IMR-90 (cell line): ENCODE measurements around the gene OR8G1. TPM values are rescaled to one million over a fixed set of nuclear protein-coding genes. Genes with fewer than 3 reads are reported as not detected.

Source experiments
- ATAC-seq: fragments of 200-7000 bp; cut with Tn5 transposase; 2 replicates; pipeline ENCODE4 v1.9.1; 2020; ENCODE audit warnings: low read depth, mild to moderate bottlenecking, moderate library complexity
- BruUV-seq: library from RNA; stranded (reverse); fragments of 400-500 nt; replicated peaks from 2 replicates; lab custom pipeline; 2021; lab: Mats Ljungman, UMichigan
- CTCF ChIA-PET: fragments of 300-600 bp; formaldehyde crosslinking; extraction: SDS; loops from one replicate; lab custom pipeline; 2021; ENCODE audit warnings: antibody characterized with exemption; lab: Yijun Ruan, JAX
- POLR2A ChIA-PET: fragments of 300-600 bp; sonication (Branson Sonifier 250); formaldehyde crosslinking; loops from one replicate; lab custom pipeline; 2022; ENCODE audit warnings: antibody characterized with exemption; ENCODE audit not compliant: unreplicated experiment; lab: Charles Lee
- DNase-seq: peaks from one replicate; pipeline ENCODE4 v3.0.0; 2013
- H2AFZ ChIP-seq: replicated peaks from 2 replicates; pipeline ENCODE3; 2013; ENCODE audit warnings: low read length, mild to moderate bottlenecking; ENCODE audit not compliant: poor library complexity
- H2AK5ac ChIP-seq: 2 replicates; pipeline ENCODE4 v1.6.1; 2013; ENCODE audit warnings: low read depth, low read length, inconsistent platforms
- H2AK9ac ChIP-seq: replicated peaks from 2 replicates; pipeline ENCODE3; 2013; ENCODE audit warnings: mild to moderate bottlenecking, low read depth, low read length, moderate library complexity; ENCODE audit not compliant: poor library complexity
- H2BK120ac ChIP-seq: 2 replicates; pipeline ENCODE4 v1.6.1; 2013; ENCODE audit warnings: low read depth, low read length, inconsistent platforms
- H2BK15ac ChIP-seq: 3 replicates; pipeline ENCODE4 v1.6.1; 2013; ENCODE audit warnings: low read depth, low read length, inconsistent platforms
- H2BK20ac ChIP-seq: 2 replicates; pipeline ENCODE4 v1.6.1; 2013; ENCODE audit warnings: low read depth, mild to moderate bottlenecking, inconsistent platforms, low read length, moderate library complexity
- H2BK5ac ChIP-seq: 2 replicates; pipeline ENCODE4 v1.6.1; 2013; ENCODE audit warnings: mild to moderate bottlenecking, low read depth, low read length, inconsistent platforms; ENCODE audit not compliant: poor library complexity, severe bottlenecking
- H3K14ac ChIP-seq: replicated peaks from 2 replicates; pipeline ENCODE4 v1.6.1; 2013; ENCODE audit warnings: low read depth, low read length, inconsistent platforms
- H3K18ac ChIP-seq: 2 replicates; pipeline ENCODE4 v1.6.1; 2013; ENCODE audit warnings: low read depth, low read length, control low read depth
- H3K23ac ChIP-seq: 2 replicates; pipeline ENCODE4 v1.6.1; 2013; ENCODE audit warnings: low read depth, low read length, inconsistent platforms
- H3K27ac ChIP-seq: 2 replicates; pipeline ENCODE4 v1.5.1; 2013; ENCODE audit warnings: mild to moderate bottlenecking, control low read depth, low read length; ENCODE audit not compliant: insufficient read depth
- H3K27me3 ChIP-seq: 2 replicates; pipeline ENCODE4 v1.6.1; 2013; ENCODE audit warnings: low read length; ENCODE audit not compliant: control insufficient read depth, insufficient read depth
- H3K36me3 ChIP-seq: 2 replicates; pipeline ENCODE4 v1.6.1; 2013; ENCODE audit warnings: low read length, mixed read lengths; ENCODE audit not compliant: control insufficient read depth, insufficient read depth
- H3K4ac ChIP-seq: 2 replicates; pipeline ENCODE4 v1.6.1; 2013; ENCODE audit warnings: low read depth, low read length, inconsistent platforms
- H3K4me1 ChIP-seq: 2 replicates; pipeline ENCODE4 v1.6.1; 2013; ENCODE audit warnings: low read length, mixed read lengths; ENCODE audit not compliant: control insufficient read depth, insufficient read depth
- H3K4me2 ChIP-seq: 2 replicates; pipeline ENCODE4 v1.6.1; 2013; ENCODE audit warnings: low read depth, mild to moderate bottlenecking, control low read depth, low read length, moderate library complexity
- H3K4me3 ChIP-seq: 2 replicates; pipeline ENCODE4 v1.5.1; 2013; ENCODE audit warnings: low read depth, mild to moderate bottlenecking, control low read depth, low read length, moderate library complexity; ENCODE audit not compliant: insufficient read depth
- H3K56ac ChIP-seq: 2 replicates; pipeline ENCODE4 v1.6.1; 2013; ENCODE audit warnings: low read length, inconsistent platforms; ENCODE audit not compliant: insufficient read depth; ENCODE audit errors: extremely low read depth
- H3K79me1 ChIP-seq, 2 experiments: 2 replicates each; pipeline ENCODE4 v1.6.1; 2013; ENCODE audit warnings: low read length in 2 of 2, inconsistent platforms in 1 of 2, low read depth in 1 of 2
- H3K9ac ChIP-seq: 2 replicates; pipeline ENCODE4 v1.6.1; 2013; ENCODE audit warnings: low read depth, low read length, control low read depth
- H3K9me1 ChIP-seq: 2 replicates; pipeline ENCODE4 v1.6.1; 2013; ENCODE audit warnings: low read length, inconsistent platforms; ENCODE audit not compliant: insufficient read depth
- H3K9me3 ChIP-seq: 2 replicates; pipeline ENCODE4 v1.6.1; 2013; ENCODE audit warnings: low read length; ENCODE audit not compliant: control insufficient read depth, insufficient read depth
- H4K20me1 ChIP-seq: 2 replicates; pipeline ENCODE4 v1.6.1; 2013; ENCODE audit warnings: low read length, inconsistent platforms; ENCODE audit not compliant: insufficient read depth
- H4K5ac ChIP-seq: 2 replicates; pipeline ENCODE4 v1.6.1; 2013; ENCODE audit warnings: mild to moderate bottlenecking, low read depth, low read length, control low read depth
- H4K8ac ChIP-seq, 2 experiments: 2 replicates each; pipeline ENCODE4 v1.6.1; 2013; ENCODE audit warnings: low read depth in 2 of 2, low read length in 2 of 2, control low read depth in 1 of 2, inconsistent platforms in 1 of 2
- H4K91ac ChIP-seq: 2 replicates; pipeline ENCODE4 v1.6.1; 2013; ENCODE audit warnings: low read depth, low read length, inconsistent platforms; ENCODE audit not compliant: insufficient read depth
- CEBPB ChIP-seq: IDR thresholded peaks from 2 replicates; pipeline ENCODE4 v1.6.1; 2012; ENCODE audit warnings: low read depth, low read length, improper control_type of control experiment
- NFE2L2 ChIP-seq: fragments of 150-350 bp; IDR thresholded peaks from 2 replicates; pipeline ENCODE4 v1.6.1; 2016; ENCODE audit warnings: low read depth, mild to moderate bottlenecking, low read length
- POLR2A ChIP-seq: IDR thresholded peaks from 2 replicates; pipeline ENCODE4 v1.6.1; 2012; ENCODE audit warnings: mild to moderate bottlenecking, low read depth, low read length
- WGBS, 2 experiments: methylation state at CpG; one replicate each; pipeline versions ENCODE4 v1.1.5 to v1.1.7; 2013; ENCODE audit warnings: missing lambda C conversion rate in 2 of 2; ENCODE audit not compliant: insufficient read length in 1 of 2; ENCODE audit errors: extremely low coverage in 2 of 2; 5-methylcytosine and 5-hydroxymethylcytosine counted together
- dilution Hi-C: fragments of 300-500 bp; cut with HindIII; formaldehyde crosslinking; loops from one replicate; pipeline ENCODE4 v1.14.3; 2018; ENCODE audit warnings: low sequenced_read_pairs; ENCODE audit not compliant: unreplicated experiment
- in situ Hi-C: fragments of 300-500 bp; cut with MboI; formaldehyde crosslinking; loops from 3 replicates; pipeline ENCODE4 v1.14.3; 2019; ENCODE audit warnings: low sequenced_read_pairs, inconsistent platforms, mixed read lengths
- intact Hi-C: fragments of 100-400 bp; cut with micrococcal nuclease; formaldehyde crosslinking; loops from 2 replicates; pipeline ENCODE4 v1.10.0; 2022
- polyA plus RNA-seq, 3 experiments: library from polyadenylated mRNA; depleted of rRNA; stranded (reverse); fragments of >200 nt; gene quantifications; 2 replicates each; pipeline ENCODE4 v1.2.3, GENCODE V29; 2012; ENCODE audit warnings: low replicate concordance in 1 of 3
- total RNA-seq: library from RNA; depleted of rRNA; stranded (reverse); fragments of >200 nt; gene quantifications from 2 replicates; pipeline ENCODE4 v1.2.3, GENCODE V29; 2012

The OR8G1 gene
- total and polyA plus RNA-seq, 2 of the 4 experiments (the other 2 are of a cell fraction) = not detected

DNA sequence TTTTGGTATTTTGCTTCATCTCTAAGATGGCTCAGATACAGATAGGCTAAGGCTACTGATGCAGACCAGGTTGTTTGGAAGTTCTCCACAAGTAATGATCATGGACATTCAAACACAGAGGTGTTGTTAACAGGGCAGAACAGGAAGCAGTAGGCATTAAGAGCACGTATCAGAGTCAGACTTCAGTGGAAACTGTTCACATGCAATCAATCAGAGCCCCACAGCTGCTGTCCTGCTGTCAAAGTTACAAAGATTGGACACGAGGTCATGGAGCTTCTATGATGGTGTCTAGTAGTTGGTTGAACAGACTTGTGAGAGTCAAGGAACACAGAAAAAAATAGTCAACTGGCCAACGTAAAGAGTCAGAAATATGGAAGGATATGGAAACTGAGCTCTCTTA is 37.9 kb upstream of the OR8G1 start:
- no peak overlapping the region for H3K4me3 ChIP-seq
- DNase-seq (no peak), ATAC-seq (no peak)
- H4K8ac ChIP-seq = no peak overlapping the region
- no peaks in the 10 kb centered on the region for H4K20me1 ChIP-seq
- H3K27ac ChIP-seq = no peak overlapping the region
- H3K27me3 ChIP-seq = no peaks in the 10 kb centered on the region
- H2BK20ac ChIP-seq = no peak overlapping the region
- H3K4me1 ChIP-seq = no peaks in the 10 kb centered on the region
- no peak overlapping the region for H2AFZ ChIP-seq
- H3K14ac ChIP-seq = no peak overlapping the region
- POLR2A ChIA-PET = no interaction called here
- no peak overlapping the region for H3K4ac ChIP-seq
- H3K23ac ChIP-seq = no peak overlapping the region
- WGBS, 2 experiments = 50% methylated on average over 1 of the region's 3 CpGs; no CpG with 5 or more reads in 1 of the 2 experiments
- TF ChIP-seq POLR2A = no peak
- no peak for TF ChIP-seq CEBPB
- no peak for TF ChIP-seq NFE2L2
- no peak overlapping the region for H2BK120ac ChIP-seq
- no peak overlapping the region for H2BK15ac ChIP-seq
- dilution Hi-C loops = no loop called here
- no peak overlapping the region for H3K4me2 ChIP-seq
- CTCF ChIA-PET = no interaction called here
- H3K9ac ChIP-seq = no peak overlapping the region
- H3K36me3 ChIP-seq = no peaks in the 10 kb centered on the region
- BruUV-seq = no TSS peak
- no peak overlapping the region for H2AK9ac ChIP-seq
- no peak overlapping the region for H2AK5ac ChIP-seq
- H3K18ac ChIP-seq = no peak overlapping the region
- no peak overlapping the region for H4K91ac ChIP-seq
- H3K56ac ChIP-seq = no peak overlapping the region
- H3K79me1 ChIP-seq = no peaks in the 10 kb centered on the region
- no peak overlapping the region for H4K5ac ChIP-seq
- intact Hi-C loops = no loop called here
- H2BK5ac ChIP-seq = no peak overlapping the region
- H3K9me3 ChIP-seq = no peaks in the 10 kb centered on the region
- no peaks in the 10 kb centered on the region for H3K9me1 ChIP-seq
- in situ Hi-C loops = no loop called here
